Measurements from ENCODE around the gene FAM20A. TPM values are rescaled to one million over a fixed set of nuclear protein-coding genes. Genes with fewer than 3 reads are reported as not detected.
"Not testable (repeated sequence)": the region's sequence is repeated elsewhere in the genome, so short reads cannot be mapped to it uniquely, and the experiment has no call there.

The FAM20A gene
- polyA plus RNA-seq, 4 donors: 11.8 to 14.1 (median 12.1) TPM

GRCh38 chr17:68592682-68593641, 8.2 kb downstream of the FAM20A start:
- no peak for DNase-seq (ENCODE audit: low read depth in 4 of 4, low spot score in 2 of 4)

DNA sequence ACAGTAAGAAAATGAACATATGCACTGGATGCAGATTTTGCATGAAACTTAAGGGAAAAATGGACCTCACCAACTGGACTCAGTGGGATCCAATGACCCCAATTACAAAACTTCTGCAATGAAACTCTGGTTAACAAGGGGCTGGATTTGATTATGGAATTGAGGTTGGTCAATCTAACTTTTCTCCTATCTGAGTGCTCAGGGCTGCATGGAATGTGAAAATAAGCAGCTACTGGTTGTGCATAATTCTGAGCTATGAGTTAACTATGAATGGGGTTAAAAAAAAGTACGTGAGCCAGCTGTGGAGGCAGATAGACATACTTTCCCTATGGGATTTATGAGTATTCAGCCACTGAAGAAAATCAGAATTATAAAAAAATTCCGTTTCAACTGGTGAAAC, 9.2 kb downstream of the FAM20A start:
- DNase-seq (ENCODE audit: low read depth in 4 of 4, low spot score in 2 of 4): no peak

GRCh38 chr17:68591583-68591982, 9.6 kb downstream of the FAM20A start:
- DNase-seq (ENCODE audit: low read depth in 4 of 4, low spot score in 2 of 4): no peak

- no peak for DNase-seq (ENCODE audit: low read depth in 4 of 4, low spot score in 2 of 4)
These were observed 12.1 kb downstream of the FAM20A start for GRCh38 chr17:68589086-68589485.

- DNase-seq (ENCODE audit: low read depth in 4 of 4, low spot score in 2 of 4): no peak
These were observed 12.8 kb downstream of the FAM20A start for GRCh38 chr17:68588362-68588761.

DNA sequence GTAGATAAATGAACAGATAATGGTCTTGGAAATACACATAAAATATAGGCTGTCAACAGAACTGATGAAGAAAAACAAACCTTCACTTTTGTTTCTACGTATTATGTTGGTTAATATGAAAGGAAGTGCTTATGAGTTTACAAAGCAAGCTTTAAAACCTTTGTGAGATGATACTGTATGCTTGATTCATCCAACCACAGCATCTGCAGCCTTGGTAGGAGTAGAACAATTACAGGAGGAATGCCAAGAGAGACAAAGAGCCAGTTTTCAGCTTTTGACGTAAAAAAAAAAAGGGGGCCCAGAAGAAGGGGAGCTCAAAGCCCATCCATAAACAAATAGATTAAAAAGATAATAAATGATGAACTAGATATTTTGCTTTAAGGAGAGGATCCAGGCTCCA, 13.3 kb downstream of the FAM20A start:
- no peak for DNase-seq (ENCODE audit: low read depth in 4 of 4, low spot score in 2 of 4)

GRCh38 chr17:68587026-68587425, 14.1 kb downstream of the FAM20A start:
- DNase-seq (ENCODE audit: low read depth in 4 of 4, low spot score in 2 of 4): no peak

GRCh38 chr17:68585643-68586042, 15.5 kb downstream of the FAM20A start:
- no peak for DNase-seq (ENCODE audit: low read depth in 4 of 4, low spot score in 2 of 4)

- DNase-seq (ENCODE audit: low read depth in 4 of 4, low spot score in 2 of 4): no peak
These were observed 16.4 kb downstream of the FAM20A start for GRCh38 chr17:68584581-68585303.

DNA sequence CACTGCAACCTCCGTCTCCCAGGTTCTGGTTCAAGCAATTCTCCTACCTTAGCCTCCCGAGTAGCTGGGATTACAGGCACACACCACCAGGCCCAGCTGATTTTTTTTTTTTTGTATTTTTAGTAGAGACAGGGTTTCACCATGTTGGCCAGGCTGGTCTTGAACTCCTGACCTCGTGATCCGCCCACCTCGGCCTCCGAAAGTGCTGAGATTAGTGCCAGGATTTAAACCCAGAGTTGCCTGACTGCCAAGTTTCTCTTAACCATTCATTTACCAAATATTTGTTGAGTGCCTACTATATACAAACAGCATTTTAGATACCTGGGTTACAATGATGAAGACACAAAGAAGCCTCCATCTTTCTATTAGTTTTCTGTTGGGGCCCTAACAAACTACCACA, 18.3 kb downstream of the FAM20A start:
- DNase-seq (ENCODE audit: low read depth in 4 of 4, low spot score in 2 of 4): not testable (repeated sequence)

- DNase-seq (ENCODE audit: low read depth in 4 of 4, low spot score in 2 of 4): no peak
These were observed 19.1 kb downstream of the FAM20A start for GRCh38 chr17:68581863-68582645.

GRCh38 chr17:68580236-68580770, 20.9 kb downstream of the FAM20A start:
- DNase-seq (ENCODE audit: low read depth in 4 of 4, low spot score in 2 of 4): no peak

- DNase-seq (ENCODE audit: low read depth in 4 of 4, low spot score in 2 of 4): no peak
These were observed 21.8 kb downstream of the FAM20A start for GRCh38 chr17:68579194-68579927.

- no peak for DNase-seq (ENCODE audit: low read depth in 4 of 4, low spot score in 2 of 4)
These were observed 22.9 kb downstream of the FAM20A start for GRCh38 chr17:68578236-68578635.

DNA sequence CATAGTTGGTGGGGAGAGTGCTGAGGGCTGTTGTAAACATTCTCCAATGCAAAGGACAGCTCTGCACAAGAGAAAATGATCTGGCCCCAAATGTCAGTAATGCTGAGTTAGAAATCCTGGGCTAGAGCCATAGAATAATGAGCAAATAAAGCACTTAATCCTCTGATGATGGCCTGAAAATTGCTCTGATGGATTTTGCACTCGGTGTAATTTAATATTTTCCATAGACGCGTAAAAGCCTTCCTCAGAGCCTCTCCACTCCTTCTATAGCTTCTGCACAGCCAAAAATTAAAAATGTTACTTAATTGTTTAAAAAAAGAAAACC, 23.7 kb downstream of the FAM20A start:
- DNase-seq (ENCODE audit: low read depth in 4 of 4, low spot score in 2 of 4): no peak

DNA sequence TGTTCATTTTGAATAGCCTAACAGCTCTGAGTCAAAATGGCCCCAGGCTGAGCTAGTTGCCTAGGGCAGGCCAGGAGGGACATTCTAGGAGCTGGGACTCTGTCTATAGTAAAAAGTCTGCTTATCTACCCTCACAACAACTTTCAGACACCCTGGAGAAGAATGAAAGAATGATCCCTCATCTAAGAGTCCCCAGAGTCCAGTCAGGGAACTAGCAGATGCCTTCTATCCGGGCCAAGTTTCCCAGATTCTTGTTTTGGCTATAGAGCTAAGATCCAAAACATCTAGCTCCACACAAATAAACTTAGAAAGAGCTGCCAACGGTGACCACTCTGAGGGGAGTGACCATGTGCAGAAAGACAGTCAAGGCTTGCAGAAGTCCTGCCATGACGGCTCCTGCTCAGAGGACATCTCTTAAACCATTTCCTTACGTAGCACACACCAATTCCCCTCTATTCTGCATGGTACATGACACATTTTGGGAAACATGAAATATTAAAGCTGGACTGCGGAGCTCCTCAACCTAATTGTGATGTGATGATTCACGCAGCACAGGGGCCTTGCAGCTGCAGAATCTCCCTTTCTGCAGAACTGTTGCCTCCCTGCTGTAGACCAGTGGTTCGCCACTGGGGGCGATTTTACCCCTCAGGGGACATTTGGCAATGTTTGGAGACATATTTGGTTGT, 24.2 kb downstream of the FAM20A start:
- no peak for DNase-seq (ENCODE audit: low read depth in 4 of 4, low spot score in 2 of 4)

- no peak for DNase-seq (ENCODE audit: low read depth in 4 of 4, low spot score in 2 of 4)
These were observed 25.0 kb downstream of the FAM20A start for GRCh38 chr17:68576137-68576536.

DNA sequence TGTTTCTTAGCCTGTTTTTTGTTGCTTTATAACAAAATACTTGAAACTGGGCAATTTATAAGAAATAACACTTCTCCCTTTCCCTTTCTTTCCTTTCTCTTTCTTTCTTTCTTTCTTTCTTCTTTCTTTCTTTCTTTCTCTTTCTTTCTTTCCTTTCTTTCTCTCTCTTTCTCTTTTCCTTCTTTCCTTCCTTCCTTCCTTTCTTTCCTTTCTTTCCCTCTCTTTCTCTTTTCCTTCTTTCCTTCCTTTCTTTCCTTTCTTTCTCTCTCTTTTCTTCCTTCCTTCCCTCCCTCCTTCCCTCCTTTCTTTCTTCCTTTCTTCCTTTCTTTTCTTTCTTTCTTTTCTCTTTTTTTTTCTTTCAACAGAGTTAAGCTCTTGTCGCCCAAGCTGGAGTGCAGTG, 27.8 kb downstream of the FAM20A start:
- no peak for DNase-seq (ENCODE audit: low read depth in 4 of 4, low spot score in 2 of 4)

GRCh38 chr17:68572138-68572842, 28.9 kb downstream of the FAM20A start:
- no peak for DNase-seq (ENCODE audit: low read depth in 4 of 4, low spot score in 2 of 4)
